Loucy (cell line): ENCODE data around the gene AGAP1.

Source experiments
- H2AFZ ChIP-seq: fragments of 200-600 bp; sonication (generic); 2 replicates; pipeline ENCODE4 v1.6.0; 2016; ENCODE audit warnings: antibody characterized with exemption, mild to moderate bottlenecking, low read length, moderate library complexity
- H3F3A ChIP-seq: fragments of 200-600 bp; 2 replicates; pipeline ENCODE4 v1.6.0; 2016; ENCODE audit warnings: antibody characterized with exemption, low read depth, mild to moderate bottlenecking
- H3K27me3 ChIP-seq: fragments of 200-600 bp; sonication (generic); 2 replicates; pipeline ENCODE4 v1.6.1; 2014; ENCODE audit warnings: low read length, mild to moderate bottlenecking; ENCODE audit not compliant: insufficient read depth, poor library complexity, severe bottlenecking
- H3K36me3 ChIP-seq: fragments of 200-600 bp; sonication (generic); 2 replicates; pipeline ENCODE4 v1.6.1; 2016; ENCODE audit warnings: low read length; ENCODE audit not compliant: insufficient read depth
- H3K4me1 ChIP-seq: fragments of 200-600 bp; sonication (generic); 2 replicates; pipeline ENCODE4 v1.5.1; 2014; ENCODE audit warnings: low read length, mild to moderate bottlenecking; ENCODE audit not compliant: insufficient read depth, poor library complexity, severe bottlenecking
- H3K4me2 ChIP-seq: fragments of 200-600 bp; sonication (generic); 2 replicates; pipeline ENCODE4 v1.6.0; 2014; ENCODE audit warnings: antibody characterized with exemption, low read length, low read depth, mild to moderate bottlenecking; ENCODE audit not compliant: poor library complexity, severe bottlenecking
- H3K4me3 ChIP-seq: fragments of 200-600 bp; sonication (generic); 2 replicates; pipeline ENCODE4 v1.5.1; 2014; ENCODE audit warnings: low read length, mild to moderate bottlenecking, mixed read lengths; ENCODE audit not compliant: poor library complexity, severe bottlenecking
- H3K79me2 ChIP-seq: fragments of 200-600 bp; sonication (generic); 2 replicates; pipeline ENCODE4 v1.6.1; 2014; ENCODE audit warnings: low read length; ENCODE audit not compliant: insufficient read depth
- H3K9ac ChIP-seq: fragments of 200-600 bp; sonication (generic); 2 replicates; pipeline ENCODE4 v1.6.0; 2014; ENCODE audit warnings: mild to moderate bottlenecking, low read depth, low read length, moderate library complexity; ENCODE audit not compliant: poor library complexity, severe bottlenecking
- H3K9me2 ChIP-seq: fragments of 200-600 bp; sonication (generic); replicated peaks from 2 replicates; pipeline ENCODE4 v1.6.1; 2016; ENCODE audit warnings: low read depth, low read length, mixed read lengths
- H3K9me3 ChIP-seq: fragments of 200-600 bp; sonication (generic); 2 replicates; pipeline ENCODE4 v1.6.1; 2014; ENCODE audit warnings: mild to moderate bottlenecking, antibody characterized with exemption, low read length, low read depth; ENCODE audit not compliant: insufficient read depth
- H4K20me1 ChIP-seq: fragments of 200-600 bp; sonication (generic); 2 replicates; pipeline ENCODE4 v1.6.0; 2014; ENCODE audit warnings: antibody characterized with exemption, low read length, mild to moderate bottlenecking; ENCODE audit not compliant: insufficient read depth, poor library complexity, severe bottlenecking
- CTCF ChIP-seq: fragments of 200-600 bp; sonication (generic); conservative IDR thresholded peaks from 2 replicates; pipeline ENCODE4 v1.5.1; 2014; ENCODE audit warnings: mild to moderate bottlenecking, antibody characterized with exemption, low read length
- EZH2phosphoT487 ChIP-seq: fragments of 200-600 bp; IDR thresholded peaks from 2 replicates; pipeline ENCODE4 v1.6.1; 2018; ENCODE audit warnings: antibody characterized with exemption, mild to moderate bottlenecking, moderate library complexity, borderline replicate concordance

AGAP1 gene

GRCh38 chr2:236117861-236118269 is 624.0 kb downstream of the AGAP1 start:
- Histone ChIP-seq H3K4me1 (no peaks in the 10 kb centered on the region), H3K27me3 (no peaks in the 10 kb centered on the region), H4K20me1 (no peaks in the 10 kb centered on the region), H3K4me3 (no peak overlapping the region), H3K4me2 (no peak overlapping the region), H3F3A (no peaks in the 10 kb centered on the region), H3K36me3 (no peaks in the 10 kb centered on the region; the same call in 1 of the 2 replicates), H3K79me2 (no peaks in the 10 kb centered on the region), H3K9me2 (no peaks in the 10 kb centered on the region), H2AFZ (no peak overlapping the region), H3K9me3 (no peaks in the 10 kb centered on the region), H3K9ac (no peak overlapping the region)
- TF ChIP-seq CTCF (no peak), EZH2phosphoT487 (no peak)

DNA sequence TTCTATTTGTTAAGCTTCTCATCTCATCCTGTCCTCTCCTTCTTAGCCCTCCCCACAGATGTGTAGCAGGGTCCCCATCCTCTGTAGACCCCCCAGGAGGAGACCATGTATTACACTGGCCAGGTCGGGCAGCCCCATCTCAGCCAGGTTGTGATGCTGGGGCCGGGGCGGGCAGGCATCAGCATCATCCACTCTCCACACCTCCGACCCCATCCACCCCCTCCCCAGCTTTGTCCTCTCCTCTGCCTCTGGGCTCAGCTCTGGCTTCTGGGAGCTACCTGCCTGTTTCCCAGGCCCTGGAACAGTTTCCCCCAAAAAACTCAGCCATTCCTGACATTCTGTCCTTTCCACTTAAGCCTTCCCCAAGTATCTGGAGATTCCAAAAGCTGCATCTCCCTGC is 625.2 kb downstream of the AGAP1 start:
- no peak overlapping the region for H3K4me2 ChIP-seq
- H4K20me1 ChIP-seq = no peaks in the 10 kb centered on the region
- no peaks in the 10 kb centered on the region for H3K4me1 ChIP-seq
- no peaks in the 10 kb centered on the region for H3K27me3 ChIP-seq
- H2AFZ ChIP-seq = no peak overlapping the region
- no peak overlapping the region for H3K4me3 ChIP-seq
- no peaks in the 10 kb centered on the region for H3K9me2 ChIP-seq
- TF ChIP-seq EZH2phosphoT487 = no peak
- TF ChIP-seq CTCF = no peak
- H3K9ac ChIP-seq = no peak overlapping the region
- no peaks in the 10 kb centered on the region; the same call in 1 of the 2 replicates for H3K36me3 ChIP-seq
- H3F3A ChIP-seq = no peaks in the 10 kb centered on the region
- H3K9me3 ChIP-seq = no peaks in the 10 kb centered on the region
- H3K79me2 ChIP-seq = no peaks in the 10 kb centered on the region

GRCh38 chr2:236119476-236119875 is 625.6 kb downstream of the AGAP1 start:
- Histone ChIP-seq H3K4me1 (no peaks in the 10 kb centered on the region), H2AFZ (no peak overlapping the region), H3K9me2 (no peaks in the 10 kb centered on the region), H4K20me1 (no peaks in the 10 kb centered on the region), H3F3A (no peaks in the 10 kb centered on the region), H3K4me3 (no peak overlapping the region), H3K36me3 (no peaks in the 10 kb centered on the region; the same call in 1 of the 2 replicates), H3K9ac (no peak overlapping the region), H3K27me3 (no peaks in the 10 kb centered on the region), H3K79me2 (no peaks in the 10 kb centered on the region), H3K4me2 (no peak overlapping the region), H3K9me3 (no peaks in the 10 kb centered on the region)
- TF ChIP-seq EZH2phosphoT487 (no peak), CTCF (no peak)
